Panc1 (cell line): ENCODE data around the gene TNFRSF18. TPM values are rescaled to one million over a fixed set of nuclear protein-coding genes. Genes with fewer than 3 reads are reported as not detected.

Experiments used
- ATAC-seq: fragments of 200-7000 bp; cut with Tn5 transposase; 2 replicates; pipeline ENCODE4 v1.9.1; 2020; ENCODE audit warnings: mild to moderate bottlenecking, moderate library complexity
- BruUV-seq: library from RNA; stranded (reverse); fragments of 400-500 nt; replicated peaks from 2 replicates; lab custom pipeline; 2021; lab: Mats Ljungman, UMichigan
- CTCF ChIA-PET: fragments of 300-600 bp; sonication (Branson Sonifier 250); formaldehyde crosslinking; loops from one replicate; lab custom pipeline; 2022; ENCODE audit warnings: antibody characterized with exemption; lab: Charles Lee
- POLR2A ChIA-PET: fragments of 300-600 bp; sonication (Branson Sonifier 250); formaldehyde crosslinking; loops from one replicate; lab custom pipeline; 2022; ENCODE audit warnings: antibody characterized with exemption; lab: Charles Lee
- DNase-seq: peaks from one replicate; pipeline ENCODE4 v3.0.0-alpha.2; 2010; ENCODE audit warnings: low read depth, low spot score
- H3K27ac ChIP-seq: 2 replicates; pipeline ENCODE4 v1.5.1; 2011; ENCODE audit warnings: mild to moderate bottlenecking, low read length, inconsistent platforms
- H3K27me3 ChIP-seq: fragments of 200-500 bp; sonication (Bioruptor generic); 2 replicates; pipeline ENCODE4 v1.6.0; 2014; ENCODE audit warnings: low read length, inconsistent platforms; ENCODE audit not compliant: control insufficient read depth, insufficient read depth
- H3K36me3 ChIP-seq: fragments of 200-500 bp; sonication (Bioruptor generic); 2 replicates; pipeline ENCODE4 v1.5.1; 2014; ENCODE audit warnings: inconsistent platforms, mild to moderate bottlenecking, low read length, moderate library complexity; ENCODE audit not compliant: control insufficient read depth, insufficient read depth
- H3K4me1 ChIP-seq: 2 replicates; pipeline ENCODE4 v1.5.1; 2011; ENCODE audit warnings: inconsistent platforms, mild to moderate bottlenecking, low read length, moderate library complexity; ENCODE audit not compliant: control insufficient read depth, insufficient read depth
- H3K4me3 ChIP-seq, 2 experiments: 2 replicates each; pipeline ENCODE4 v1.5.1; 2011 to 2012; ENCODE audit warnings: low read depth in 2 of 2, low read length in 2 of 2, mild to moderate bottlenecking in 2 of 2, inconsistent platforms in 1 of 2, moderate library complexity in 1 of 2
- H3K9me3 ChIP-seq: fragments of 200-500 bp; sonication (Bioruptor generic); 2 replicates; pipeline ENCODE4 v1.5.1; 2014; ENCODE audit warnings: low read depth, mild to moderate bottlenecking, inconsistent platforms, low read length, moderate library complexity; ENCODE audit not compliant: control insufficient read depth, insufficient read depth
- CTCF ChIP-seq: fragments of 450-650 bp; IDR thresholded peaks from 2 replicates; pipeline ENCODE4 v1.5.1; 2017; ENCODE audit warnings: mild to moderate bottlenecking
- POLR2AphosphoS5 ChIP-seq: IDR thresholded peaks from 2 replicates; pipeline ENCODE4 v1.6.1; 2012; ENCODE audit warnings: mild to moderate bottlenecking, low read depth, low read length, moderate library complexity
- SIN3A ChIP-seq: IDR thresholded peaks from 2 replicates; pipeline ENCODE4 v1.6.1; 2012; ENCODE audit warnings: low read depth, mild to moderate bottlenecking, low read length, moderate library complexity, borderline replicate concordance; ENCODE audit not compliant: insufficient read depth
- TCF7L2 ChIP-seq: IDR thresholded peaks from 2 replicates; pipeline ENCODE4 v1.6.1; 2011; ENCODE audit warnings: mild to moderate bottlenecking, low read depth, low read length, inconsistent platforms
- in situ Hi-C: cut with HindIII; loops from 2 replicates; pipeline ENCODE4 v1.10.0; 2016; ENCODE audit warnings: low sequenced_read_pairs, low pct_unique_long_range_greater_than_20kb
- intact Hi-C: fragments of 100-400 bp; cut with micrococcal nuclease; formaldehyde crosslinking; loops from one replicate; pipeline ENCODE4 v1.10.0; 2022; ENCODE audit not compliant: unreplicated experiment
- total RNA-seq: library from RNA; stranded (reverse); gene quantifications from one replicate; pipeline ENCODE4 v1.2.1, GENCODE V29; 2021; ENCODE audit not compliant: unreplicated experiment
- TF ChIP-seq, protein P1 (sequence below), 2 experiments: IDR thresholded peaks; 2 replicates each; pipeline ENCODE4 v1.6.1; 2011 to 2012; ENCODE audit warnings: low read depth in 2 of 2, control low read depth in 1 of 2, low read length in 1 of 2, mild to moderate bottlenecking in 1 of 2, moderate library complexity in 1 of 2; ENCODE audit not compliant: insufficient read depth in 1 of 2

The TNFRSF18 gene
- total RNA-seq, 1 experiment from 2014 or later = 4.3 TPM

DNA sequence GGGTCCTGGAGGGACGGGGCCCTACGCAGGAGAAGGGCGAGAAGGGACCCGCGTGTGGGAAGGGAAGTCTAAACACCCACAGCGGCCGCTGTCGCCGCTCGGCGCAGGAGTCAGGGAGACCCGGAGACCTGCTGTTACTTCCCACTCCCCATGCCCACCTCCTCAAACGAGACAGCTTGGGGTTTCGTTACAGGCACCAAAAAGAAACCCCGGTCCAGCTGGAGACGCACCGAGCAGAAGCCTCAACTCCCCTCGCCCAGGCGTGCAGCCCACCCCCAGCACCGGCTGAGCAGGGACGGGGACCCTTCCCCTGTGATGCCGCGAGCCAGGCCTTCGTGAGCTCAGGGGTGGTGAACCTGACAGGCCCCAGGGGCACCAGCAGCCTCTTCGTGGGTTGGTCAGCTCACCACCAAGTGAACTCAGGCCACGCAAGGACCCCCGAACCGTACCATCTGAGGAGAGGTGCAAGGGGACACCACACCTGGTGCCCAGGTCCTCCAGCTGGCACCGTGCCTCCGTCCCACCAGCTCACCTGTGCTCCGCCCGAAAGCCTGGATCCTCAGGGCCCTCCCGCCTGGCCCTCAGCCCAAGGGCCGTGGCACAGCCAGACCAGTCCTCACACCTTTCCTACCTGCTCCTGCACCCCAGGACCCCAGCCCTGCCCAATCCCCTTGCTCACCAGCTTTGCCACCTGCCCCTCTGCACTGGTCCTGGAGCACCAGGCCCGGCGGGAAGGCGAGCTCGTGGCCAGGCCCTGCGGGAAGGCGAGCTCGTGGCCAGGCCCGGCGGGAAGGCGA is 20.4 kb upstream of the TNFRSF18 start:
- Histone ChIP-seq H3K27me3 (no peaks in the 10 kb centered on the region), H3K9me3 (no peaks in the 10 kb centered on the region), H3K4me1 (peaks cover 3% of the 10 kb centered on the region; the same call in 1 of the 2 replicates), H3K4me3 (no peak overlapping the region), H3K36me3 (peaks cover 8% of the 10 kb centered on the region; the same call in 1 of the 2 replicates), H3K27ac (no peak overlapping the region)
- ATAC-seq = no peak
- in situ Hi-C loops = no loop called here
- no TSS peak for BruUV-seq
- DNase-seq = no peak
- ChIA-PET POLR2A (no interaction called here), CTCF (no interaction called here)
- intact Hi-C loops = no loop called here
- TF ChIP-seq, protein P1, sequence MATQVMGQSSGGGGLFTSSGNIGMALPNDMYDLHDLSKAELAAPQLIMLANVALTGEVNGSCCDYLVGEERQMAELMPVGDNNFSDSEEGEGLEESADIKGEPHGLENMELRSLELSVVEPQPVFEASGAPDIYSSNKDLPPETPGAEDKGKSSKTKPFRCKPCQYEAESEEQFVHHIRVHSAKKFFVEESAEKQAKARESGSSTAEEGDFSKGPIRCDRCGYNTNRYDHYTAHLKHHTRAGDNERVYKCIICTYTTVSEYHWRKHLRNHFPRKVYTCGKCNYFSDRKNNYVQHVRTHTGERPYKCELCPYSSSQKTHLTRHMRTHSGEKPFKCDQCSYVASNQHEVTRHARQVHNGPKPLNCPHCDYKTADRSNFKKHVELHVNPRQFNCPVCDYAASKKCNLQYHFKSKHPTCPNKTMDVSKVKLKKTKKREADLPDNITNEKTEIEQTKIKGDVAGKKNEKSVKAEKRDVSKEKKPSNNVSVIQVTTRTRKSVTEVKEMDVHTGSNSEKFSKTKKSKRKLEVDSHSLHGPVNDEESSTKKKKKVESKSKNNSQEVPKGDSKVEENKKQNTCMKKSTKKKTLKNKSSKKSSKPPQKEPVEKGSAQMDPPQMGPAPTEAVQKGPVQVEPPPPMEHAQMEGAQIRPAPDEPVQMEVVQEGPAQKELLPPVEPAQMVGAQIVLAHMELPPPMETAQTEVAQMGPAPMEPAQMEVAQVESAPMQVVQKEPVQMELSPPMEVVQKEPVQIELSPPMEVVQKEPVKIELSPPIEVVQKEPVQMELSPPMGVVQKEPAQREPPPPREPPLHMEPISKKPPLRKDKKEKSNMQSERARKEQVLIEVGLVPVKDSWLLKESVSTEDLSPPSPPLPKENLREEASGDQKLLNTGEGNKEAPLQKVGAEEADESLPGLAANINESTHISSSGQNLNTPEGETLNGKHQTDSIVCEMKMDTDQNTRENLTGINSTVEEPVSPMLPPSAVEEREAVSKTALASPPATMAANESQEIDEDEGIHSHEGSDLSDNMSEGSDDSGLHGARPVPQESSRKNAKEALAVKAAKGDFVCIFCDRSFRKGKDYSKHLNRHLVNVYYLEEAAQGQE (IDR thresholded peaks at IDR 0.05; ENCODE audit: insufficient read depth in 1 of 2, low read depth in 2 of 2, low read length in 1 of 2) = no peak

- ATAC-seq (no peak), DNase-seq (no peak)
- intact Hi-C loops = no loop called here
- in situ Hi-C loops = no loop called here
- H3K36me3 ChIP-seq = peaks cover 3% of the 10 kb centered on the region; the same call in 1 of the 2 replicates
- TF ChIP-seq POLR2AphosphoS5 = no peak
- TF ChIP-seq SIN3A = no peak
- TF ChIP-seq, protein P1 (IDR thresholded peaks at IDR 0.05; ENCODE audit: insufficient read depth in 1 of 2, low read depth in 2 of 2, low read length in 1 of 2) = no peak
- TF ChIP-seq CTCF = no peak
- no peak for TF ChIP-seq TCF7L2
- no peaks in the 10 kb centered on the region for H3K9me3 ChIP-seq
- no TSS peak for BruUV-seq
- H3K4me3 ChIP-seq = no peak overlapping the region
- peaks cover 3% of the 10 kb centered on the region; the same call in 1 of the 2 replicates for H3K4me1 ChIP-seq
- no peak overlapping the region for H3K27ac ChIP-seq
- CTCF ChIA-PET = no interaction called here
- H3K27me3 ChIP-seq = no peaks in the 10 kb centered on the region
- POLR2A ChIA-PET = no interaction called here
Observed at GRCh38 chr1:1225913-1226312, 19.5 kb upstream of the TNFRSF18 start.
